ENCODE results near the gene PKNOX2. TPM values are rescaled to one million over a fixed set of nuclear protein-coding genes. Genes with fewer than 3 reads are reported as not detected.

Gene PKNOX2
- total RNA-seq, 2 donors from 2014 or later: 0.08 TPM; not detected in 1

GRCh38 chr11:125410091-125410490, 245.5 kb downstream of the PKNOX2 start:
- Mint-ChIP-seq H3K36me3 (no peaks in the 10 kb centered on the region), H3K9me3 (no peaks in the 10 kb centered on the region)

GRCh38 chr11:125412177-125412496, 247.6 kb downstream of the PKNOX2 start:
- Mint-ChIP-seq H3K36me3 (no peaks in the 10 kb centered on the region), H3K9me3 (no peaks in the 10 kb centered on the region), H3K27ac (no peak overlapping the region)
- no peak for DNase-seq (ENCODE audit: low spot score in 2 of 2)
- no peak for ATAC-seq

More at GRCh38 chr11:125410091-125410490, 245.5 kb downstream of the PKNOX2 start:
- ATAC-seq: no peak
- no peak overlapping the region for H3K27ac Mint-ChIP-seq
- DNase-seq (ENCODE audit: low spot score in 2 of 2): no peak

- no peak overlapping the region for H3K27ac Mint-ChIP-seq
- ATAC-seq: no peak
These were observed 248.0 kb downstream of the PKNOX2 start for GRCh38 chr11:125412509-125412908.

GRCh38 chr11:125413226-125413625, 248.7 kb downstream of the PKNOX2 start:
- no peaks in the 10 kb centered on the region for H3K36me3 Mint-ChIP-seq
- ATAC-seq (no peak), DNase-seq (ENCODE audit: low spot score in 2 of 2) (no peak)
- H3K9me3 Mint-ChIP-seq: no peaks in the 10 kb centered on the region
- no peak overlapping the region for H3K27ac Mint-ChIP-seq

More at GRCh38 chr11:125412509-125412908, 248.0 kb downstream of the PKNOX2 start:
- no peak for DNase-seq (ENCODE audit: low spot score in 2 of 2)
- Mint-ChIP-seq H3K36me3 (no peaks in the 10 kb centered on the region), H3K9me3 (no peaks in the 10 kb centered on the region)

GRCh38 chr11:125414121-125414520, 249.6 kb downstream of the PKNOX2 start:
- ATAC-seq: no peak
- no peaks in the 10 kb centered on the region for H3K36me3 Mint-ChIP-seq
- no peaks in the 10 kb centered on the region for H3K9me3 Mint-ChIP-seq
- DNase-seq (ENCODE audit: low spot score in 2 of 2): no peak
- H3K27ac Mint-ChIP-seq: peak overlapping the region in 1 of 2 donors; percentile 36

GRCh38 chr11:125416981-125417935, 252.7 kb downstream of the PKNOX2 start:
- DNase-seq (ENCODE audit: low spot score in 2 of 2) (no peak), ATAC-seq (no peak)
- H3K36me3 Mint-ChIP-seq: no peaks in the 10 kb centered on the region
- H3K27ac Mint-ChIP-seq: peak overlapping the region in 1 of 2 donors; percentile 47
- H3K9me3 Mint-ChIP-seq: no peaks in the 10 kb centered on the region

- H3K36me3 Mint-ChIP-seq: no peaks in the 10 kb centered on the region
- DNase-seq (ENCODE audit: low spot score in 2 of 2) (no peak), ATAC-seq (no peak)
- H3K27ac Mint-ChIP-seq: no peak overlapping the region
- H3K9me3 Mint-ChIP-seq: no peaks in the 10 kb centered on the region
These were observed 253.8 kb downstream of the PKNOX2 start for GRCh38 chr11:125418396-125418795.

GRCh38 chr11:125422681-125423080, 258.1 kb downstream of the PKNOX2 start:
- Mint-ChIP-seq H3K36me3 (no peaks in the 10 kb centered on the region), H3K27ac (no peak overlapping the region), H3K9me3 (no peaks in the 10 kb centered on the region)
- no peak for DNase-seq (ENCODE audit: low spot score in 2 of 2)
- ATAC-seq: no peak

- Mint-ChIP-seq H3K27ac (no peak overlapping the region), H3K36me3 (no peaks in the 10 kb centered on the region), H3K9me3 (no peaks in the 10 kb centered on the region)
- DNase-seq (ENCODE audit: low spot score in 2 of 2) (no peak), ATAC-seq (peak; percentile 13 to 43)
These were observed 258.8 kb downstream of the PKNOX2 start for GRCh38 chr11:125423247-125423849.

- Mint-ChIP-seq H3K9me3 (no peaks in the 10 kb centered on the region), H3K36me3 (no peaks in the 10 kb centered on the region), H3K27ac (no peak overlapping the region)
- no peak for DNase-seq (ENCODE audit: low spot score in 2 of 2)
- ATAC-seq: no peak
These were observed 261.1 kb downstream of the PKNOX2 start for GRCh38 chr11:125425601-125426000.

- DNase-seq (ENCODE audit: low spot score in 2 of 2) (no peak), ATAC-seq (no peak)
- H3K9me3 Mint-ChIP-seq: no peaks in the 10 kb centered on the region
- no peaks in the 10 kb centered on the region for H3K36me3 Mint-ChIP-seq
- no peak overlapping the region for H3K27ac Mint-ChIP-seq
These were observed 262.4 kb downstream of the PKNOX2 start for GRCh38 chr11:125426818-125427528.

GRCh38 chr11:125428486-125429173, 264.1 kb downstream of the PKNOX2 start:
- DNase-seq (ENCODE audit: low spot score in 2 of 2): no peak
- ATAC-seq: no peak
- H3K9me3 Mint-ChIP-seq: no peaks in the 10 kb centered on the region
- no peak overlapping the region for H3K27ac Mint-ChIP-seq
- H3K36me3 Mint-ChIP-seq: no peaks in the 10 kb centered on the region

GRCh38 chr11:125429174-125429707, 264.7 kb downstream of the PKNOX2 start:
- H3K27ac Mint-ChIP-seq: no peak overlapping the region
- ATAC-seq (peak; percentile 28 to 62), DNase-seq (ENCODE audit: low spot score in 2 of 2) (peak in 1 of 2 donors; percentile 59)
- no peaks in the 10 kb centered on the region for H3K9me3 Mint-ChIP-seq
- no peaks in the 10 kb centered on the region for H3K36me3 Mint-ChIP-seq

- no peaks in the 10 kb centered on the region for H3K9me3 Mint-ChIP-seq
- no peaks in the 10 kb centered on the region for H3K36me3 Mint-ChIP-seq
- no peak overlapping the region for H3K27ac Mint-ChIP-seq
- ATAC-seq (no peak), DNase-seq (ENCODE audit: low spot score in 2 of 2) (no peak)
These were observed 265.5 kb downstream of the PKNOX2 start for GRCh38 chr11:125429807-125430678.

GRCh38 chr11:125431009-125431408, 266.5 kb downstream of the PKNOX2 start:
- H3K36me3 Mint-ChIP-seq: no peaks in the 10 kb centered on the region

GRCh38 chr11:125431481-125431880, 266.9 kb downstream of the PKNOX2 start:
- no peak for DNase-seq (ENCODE audit: low spot score in 2 of 2)
- Mint-ChIP-seq H3K27ac (no peak overlapping the region), H3K36me3 (no peaks in the 10 kb centered on the region), H3K9me3 (no peaks in the 10 kb centered on the region)
- ATAC-seq: no peak

More at GRCh38 chr11:125431009-125431408, 266.5 kb downstream of the PKNOX2 start:
- no peaks in the 10 kb centered on the region for H3K9me3 Mint-ChIP-seq
- no peak for ATAC-seq
- H3K27ac Mint-ChIP-seq: no peak overlapping the region
- no peak for DNase-seq (ENCODE audit: low spot score in 2 of 2)
